CD4-positive, alpha-beta T cell treated with Interleukin-12 subunit alpha and Interleukin-12 subunit beta, for 1 hour (primary cell): ENCODE results near the gene PPFIA1.
"Not testable (repeated sequence)": the region's sequence is repeated elsewhere in the genome, so short reads cannot be mapped to it uniquely, and the experiment has no call there.

Experiments
- DNase-seq: peaks from one replicate; pipeline ENCODE4 v3.0.0-alpha.2; 2020

Gene PPFIA1

DNA sequence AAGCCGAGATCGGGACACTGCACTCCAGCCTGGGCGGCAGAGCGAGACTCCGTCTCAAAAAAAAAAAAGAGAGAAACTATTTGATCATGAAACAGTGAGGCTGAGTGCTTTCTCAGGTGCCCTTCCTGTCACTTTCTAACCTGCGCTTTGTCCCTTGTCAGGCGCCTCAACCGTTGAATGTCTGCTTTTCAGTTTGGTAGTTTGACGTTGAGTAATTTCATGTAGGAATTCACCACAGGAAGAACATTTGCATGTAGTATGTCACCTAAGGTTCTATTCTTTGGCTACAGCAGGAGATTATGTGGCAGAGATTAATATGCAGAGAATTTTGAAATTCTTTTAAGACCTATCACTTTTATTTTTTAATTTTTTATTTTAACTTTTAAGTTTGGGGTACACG is 57.2 kb downstream of the PPFIA1 start:
- no peak for DNase-seq

- no peak for DNase-seq
Measured at GRCh38 chr11:70328556-70328955, 58.1 kb downstream of the PPFIA1 start.

- not testable (repeated sequence) for DNase-seq
Measured at GRCh38 chr11:70331320-70331843, 60.9 kb downstream of the PPFIA1 start.

- DNase-seq = no peak
Measured at GRCh38 chr11:70331901-70332300, 61.4 kb downstream of the PPFIA1 start.

DNA sequence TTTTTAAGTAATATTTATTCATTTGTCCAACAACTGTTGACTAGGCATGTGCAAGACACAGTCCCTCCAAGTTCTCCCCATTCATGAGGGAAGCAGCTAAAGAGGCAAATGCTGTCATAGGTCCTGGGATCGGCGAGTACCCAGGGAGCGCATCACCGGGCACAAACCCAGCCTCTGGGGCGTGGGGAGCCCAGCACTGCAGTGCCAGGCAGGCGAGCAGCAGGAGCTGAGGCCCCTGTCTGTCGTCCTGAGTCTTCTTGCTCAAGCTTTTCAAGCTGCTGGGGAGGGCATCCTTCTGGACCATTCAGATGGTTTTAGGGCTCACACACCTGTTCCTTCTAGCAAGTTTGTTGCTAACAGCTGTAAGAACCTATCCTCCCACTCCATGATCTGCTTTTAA is 62.1 kb downstream of the PPFIA1 start:
- no peak for DNase-seq

- DNase-seq = no peak
Measured at GRCh38 chr11:70333261-70333660, 62.8 kb downstream of the PPFIA1 start.

- DNase-seq = no peak
Measured at GRCh38 chr11:70334351-70334995, 64.0 kb downstream of the PPFIA1 start.

DNA sequence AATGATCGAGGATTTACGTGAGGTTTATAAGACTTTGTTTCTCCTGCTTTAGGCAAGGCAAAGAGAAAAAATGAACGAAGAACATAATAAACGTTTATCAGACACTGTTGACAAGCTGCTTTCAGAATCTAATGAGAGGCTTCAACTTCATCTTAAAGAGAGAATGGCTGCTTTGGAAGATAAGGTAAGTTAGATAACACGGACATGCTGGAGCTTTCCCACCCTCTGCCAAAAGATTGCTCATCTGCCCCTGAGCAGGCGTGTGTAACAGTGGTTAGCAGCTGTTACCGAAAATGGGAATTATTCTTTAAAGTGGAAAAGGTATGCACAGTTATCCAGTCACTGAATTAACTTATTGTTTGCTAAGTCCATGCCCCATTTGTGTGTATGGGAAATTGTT is 65.0 kb downstream of the PPFIA1 start:
- no peak for DNase-seq

DNA sequence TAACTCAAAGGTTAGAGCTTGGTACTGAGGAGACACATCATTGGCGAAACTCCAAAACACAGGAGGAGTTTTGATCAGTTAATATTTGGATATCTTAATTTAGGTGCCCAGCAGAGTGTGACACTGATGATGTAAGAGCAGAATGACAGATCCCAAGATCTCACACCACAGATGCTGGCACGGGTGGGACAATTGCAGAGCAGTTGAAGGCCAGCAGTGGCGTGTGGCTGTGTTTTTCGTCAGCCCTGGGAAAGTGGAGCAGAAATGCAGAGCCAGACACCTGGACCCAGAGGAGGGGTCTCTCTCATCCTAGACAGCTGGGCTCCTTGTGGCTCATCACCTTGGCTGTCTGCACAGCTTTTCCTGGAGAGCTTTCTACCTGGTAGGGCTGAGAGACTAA is 68.1 kb downstream of the PPFIA1 start:
- no peak for DNase-seq

DNA sequence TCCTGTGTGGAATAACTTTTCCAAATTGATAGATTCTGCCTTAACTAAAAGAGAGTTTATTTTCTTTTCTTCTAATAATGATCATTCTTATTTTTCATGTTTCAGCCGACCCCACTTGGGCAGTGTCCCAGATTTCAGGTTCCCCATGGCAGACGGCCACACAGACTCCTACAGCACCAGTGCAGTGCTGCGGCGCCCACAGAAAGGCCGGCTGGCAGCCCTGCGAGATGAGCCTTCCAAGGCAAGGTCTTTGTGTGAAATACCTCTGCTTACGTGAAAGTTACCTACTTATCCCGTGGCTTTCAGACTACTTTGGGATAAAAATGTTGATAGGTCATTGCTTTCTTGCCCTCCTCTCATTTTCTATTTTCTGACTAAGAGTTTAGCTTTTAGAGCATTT is 68.6 kb downstream of the PPFIA1 start:
- no peak for DNase-seq

DNA sequence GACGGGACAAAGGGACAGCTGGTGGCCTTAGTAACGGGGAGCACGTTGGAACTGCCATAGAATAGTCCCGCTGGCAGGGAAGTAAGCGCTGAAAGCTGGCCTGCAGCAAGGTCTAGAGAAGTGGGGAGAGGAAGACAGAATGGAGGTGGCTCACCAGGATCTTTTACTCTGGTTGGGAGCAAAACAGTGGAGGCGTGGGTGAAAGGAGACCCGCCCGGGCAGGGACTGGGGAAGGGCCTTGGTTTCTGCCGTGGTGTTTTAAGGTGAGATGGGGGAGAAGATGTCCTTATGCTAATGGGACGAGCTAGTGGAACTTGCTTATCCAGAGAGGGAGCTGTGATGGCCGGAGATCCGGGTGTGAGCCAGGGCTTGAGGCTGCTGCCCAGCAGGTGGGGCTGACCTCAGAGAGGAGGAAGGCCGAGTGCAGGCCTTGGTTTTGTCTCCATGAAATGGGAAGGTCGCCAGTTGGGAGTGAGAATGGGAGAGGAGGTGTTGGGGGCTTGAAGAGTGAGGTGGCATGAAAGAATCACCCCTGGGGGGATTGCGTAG is 71.5 kb downstream of the PPFIA1 start:
- DNase-seq = no peak

GRCh38 chr11:70343636-70344035 is 73.1 kb downstream of the PPFIA1 start:
- no peak for DNase-seq

DNA sequence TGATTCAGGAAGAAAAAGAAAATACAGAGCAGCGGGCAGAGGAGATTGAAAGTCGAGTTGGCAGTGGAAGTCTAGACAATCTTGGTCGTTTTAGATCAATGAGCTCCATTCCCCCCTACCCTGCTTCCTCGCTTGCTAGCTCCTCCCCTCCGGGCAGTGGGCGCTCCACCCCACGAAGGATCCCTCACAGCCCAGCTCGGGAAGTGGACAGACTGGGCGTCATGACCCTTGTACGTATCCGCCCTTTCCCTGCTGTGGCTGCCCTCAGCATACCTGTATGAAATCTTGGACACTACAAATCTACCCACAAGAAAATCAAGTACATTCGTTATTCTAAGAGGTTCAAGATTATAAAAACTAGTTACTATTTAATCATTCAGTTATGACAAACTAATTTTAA is 77.7 kb downstream of the PPFIA1 start:
- no peak for DNase-seq

DNA sequence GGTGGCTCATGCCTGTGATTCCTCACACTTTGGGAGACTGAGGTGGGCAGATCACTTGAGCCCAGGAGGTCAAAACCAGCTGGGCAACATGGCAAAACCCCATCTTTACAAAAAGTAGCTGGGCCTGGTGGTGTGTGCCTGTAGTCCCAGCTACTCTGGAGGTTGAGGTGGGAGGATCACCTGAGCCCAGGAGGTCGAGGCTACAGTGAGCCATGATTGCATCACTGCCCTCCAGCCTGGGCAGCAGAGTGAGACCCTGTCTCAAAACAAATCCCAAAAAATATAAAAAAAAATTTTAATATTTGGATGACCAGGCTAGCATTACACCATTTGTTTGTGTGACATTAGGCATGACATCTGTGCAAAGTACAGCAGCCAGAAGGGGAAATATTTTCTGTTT is 78.1 kb downstream of the PPFIA1 start:
- no peak for DNase-seq

DNA sequence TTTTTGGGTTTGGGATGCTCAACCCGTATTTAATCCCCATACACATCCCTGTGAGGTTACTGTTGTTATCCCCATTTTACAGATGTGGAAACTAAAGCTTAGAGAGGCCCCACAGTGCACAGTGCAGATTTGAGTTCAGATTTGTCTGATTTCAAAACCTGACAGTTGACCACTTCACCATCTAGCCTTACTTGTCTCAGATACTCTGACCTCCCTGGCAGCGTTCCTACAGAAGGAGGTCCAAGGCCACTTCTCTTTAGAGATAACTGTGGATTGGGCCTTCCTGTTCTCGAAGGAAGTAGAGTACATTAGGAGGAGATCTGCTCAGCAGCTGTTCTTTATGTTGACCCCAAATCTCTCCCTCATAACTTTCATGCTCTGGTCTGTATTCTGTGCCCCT is 81.2 kb downstream of the PPFIA1 start:
- no peak for DNase-seq

GRCh38 chr11:70352100-70352499 is 81.6 kb downstream of the PPFIA1 start:
- DNase-seq = no peak

GRCh38 chr11:70352601-70353000 is 82.1 kb downstream of the PPFIA1 start:
- DNase-seq = no peak

GRCh38 chr11:70353329-70353728 is 82.8 kb downstream of the PPFIA1 start:
- no peak for DNase-seq

- DNase-seq = no peak
Measured at GRCh38 chr11:70353900-70354568, 83.5 kb downstream of the PPFIA1 start.

DNA sequence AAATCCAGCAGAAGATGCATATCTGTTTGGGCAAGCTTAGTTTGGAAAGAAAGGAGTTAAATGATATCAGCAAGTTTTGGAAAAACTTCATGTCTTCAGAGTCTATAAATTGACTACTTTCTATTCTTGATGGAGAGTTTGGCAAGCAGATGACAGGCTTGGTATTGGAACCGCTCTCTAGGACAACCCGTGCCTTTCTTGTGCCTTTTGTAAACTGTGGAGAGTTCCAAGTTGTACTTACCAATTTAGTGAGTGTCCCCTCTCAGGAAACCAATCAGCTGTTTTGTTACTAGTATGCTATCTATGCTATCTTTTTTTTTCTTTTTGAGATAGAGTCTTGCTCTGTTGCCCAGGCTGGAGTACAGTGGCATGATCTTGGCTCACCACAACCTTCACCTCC is 84.1 kb downstream of the PPFIA1 start:
- DNase-seq = no peak

DNA sequence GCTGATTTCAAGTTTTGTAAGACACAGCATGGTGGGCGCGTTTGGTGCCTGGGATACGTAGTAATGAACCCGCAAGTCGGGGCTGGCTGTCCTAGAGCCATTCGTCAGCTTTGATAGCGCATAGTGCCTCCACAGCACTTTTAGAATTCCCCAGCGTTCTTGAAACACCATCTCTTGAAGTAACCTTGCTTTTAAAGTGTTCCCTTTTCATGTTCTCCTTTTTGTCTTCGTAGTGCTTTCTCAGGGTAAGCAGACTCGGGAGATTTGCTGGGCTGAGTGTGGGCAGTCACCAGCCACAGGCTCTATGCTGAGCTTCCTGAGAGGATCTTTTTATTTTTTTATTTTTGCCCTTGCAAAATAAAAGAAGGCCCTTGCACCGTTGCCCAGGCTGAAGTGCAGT is 88.3 kb downstream of the PPFIA1 start:
- no peak for DNase-seq

DNA sequence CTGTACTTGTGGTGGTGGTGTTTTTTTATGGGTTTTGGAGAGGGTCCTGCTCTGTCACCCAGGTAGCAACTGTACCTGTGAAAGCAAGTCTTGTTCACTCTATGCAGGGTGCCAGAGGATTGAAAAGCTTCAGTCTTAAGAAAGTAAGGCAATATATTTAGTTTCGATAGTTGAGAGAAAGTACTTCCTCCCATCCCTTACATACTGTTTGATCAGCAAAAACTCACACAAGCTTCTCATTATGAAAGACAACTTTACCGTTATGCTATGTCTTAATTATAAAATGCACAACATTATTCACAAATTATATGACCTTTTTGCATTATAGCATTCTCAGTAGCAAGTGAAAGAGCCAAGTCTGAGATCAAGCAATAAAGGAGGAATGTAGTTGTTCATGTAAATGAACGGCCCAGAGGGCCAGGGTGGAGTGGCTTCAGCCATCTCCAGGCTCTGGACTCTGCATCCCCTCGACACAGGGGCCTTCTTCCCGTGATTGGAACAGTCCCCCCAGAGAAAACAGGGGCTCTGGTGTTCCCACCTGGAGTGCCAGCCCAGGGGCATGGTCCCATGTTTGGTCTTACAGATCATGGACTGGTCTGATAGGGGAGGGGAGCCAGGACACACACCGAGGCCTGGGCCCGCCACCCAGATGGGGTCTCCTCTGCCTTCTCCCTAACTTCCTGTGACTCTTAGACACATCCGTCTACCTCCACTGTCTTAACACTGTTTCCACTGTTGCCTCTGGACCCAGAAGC is 89.1 kb downstream of the PPFIA1 start:
- no peak for DNase-seq

- DNase-seq = no peak
Measured at GRCh38 chr11:70360211-70360610, 89.7 kb downstream of the PPFIA1 start.

- DNase-seq = no peak
Measured at GRCh38 chr11:70364178-70364577, 93.7 kb downstream of the PPFIA1 start.
